ENCODE measurements around the gene PARD3.

DNA sequence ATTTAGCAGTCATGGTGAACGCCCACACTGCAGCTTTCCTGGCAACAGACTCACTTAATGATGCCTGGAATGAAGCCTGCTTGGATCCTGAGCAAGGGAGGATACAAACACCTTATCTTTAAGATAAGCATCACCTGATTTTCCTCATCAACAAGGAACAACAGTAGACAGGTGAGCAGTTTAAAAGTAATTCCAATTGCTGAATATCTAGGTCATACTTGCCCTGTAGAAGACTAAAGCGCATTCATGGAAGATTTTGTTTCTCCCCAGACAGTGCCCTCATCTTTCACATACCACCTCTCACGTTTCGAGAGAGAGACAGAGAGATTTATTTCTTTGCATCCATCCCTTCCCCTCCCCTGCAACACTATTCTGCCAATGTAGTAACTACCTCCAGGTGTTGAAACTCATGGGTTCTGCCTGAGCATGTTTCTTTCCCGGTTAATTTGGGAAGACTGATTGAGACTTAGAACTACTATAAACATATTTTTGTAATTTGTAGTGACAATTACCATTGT lies 660.7 kb downstream of the PARD3 start:
- TF ChIP-seq, protein P1, sequence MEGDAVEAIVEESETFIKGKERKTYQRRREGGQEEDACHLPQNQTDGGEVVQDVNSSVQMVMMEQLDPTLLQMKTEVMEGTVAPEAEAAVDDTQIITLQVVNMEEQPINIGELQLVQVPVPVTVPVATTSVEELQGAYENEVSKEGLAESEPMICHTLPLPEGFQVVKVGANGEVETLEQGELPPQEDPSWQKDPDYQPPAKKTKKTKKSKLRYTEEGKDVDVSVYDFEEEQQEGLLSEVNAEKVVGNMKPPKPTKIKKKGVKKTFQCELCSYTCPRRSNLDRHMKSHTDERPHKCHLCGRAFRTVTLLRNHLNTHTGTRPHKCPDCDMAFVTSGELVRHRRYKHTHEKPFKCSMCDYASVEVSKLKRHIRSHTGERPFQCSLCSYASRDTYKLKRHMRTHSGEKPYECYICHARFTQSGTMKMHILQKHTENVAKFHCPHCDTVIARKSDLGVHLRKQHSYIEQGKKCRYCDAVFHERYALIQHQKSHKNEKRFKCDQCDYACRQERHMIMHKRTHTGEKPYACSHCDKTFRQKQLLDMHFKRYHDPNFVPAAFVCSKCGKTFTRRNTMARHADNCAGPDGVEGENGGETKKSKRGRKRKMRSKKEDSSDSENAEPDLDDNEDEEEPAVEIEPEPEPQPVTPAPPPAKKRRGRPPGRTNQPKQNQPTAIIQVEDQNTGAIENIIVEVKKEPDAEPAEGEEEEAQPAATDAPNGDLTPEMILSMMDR (IDR thresholded peaks at IDR 0.05; ENCODE audit: insufficient read depth, low read length, poor library complexity, severe bottlenecking): no peak
- no peak for TF ChIP-seq EZH2phosphoT487 (conservative IDR thresholded peaks at IDR 0.05; ENCODE audit: low read length)
